Panc1 (cell line): ENCODE results near the gene CACTIN. TPM values are rescaled to one million over a fixed set of nuclear protein-coding genes. Genes with fewer than 3 reads are reported as not detected.
"Not testable (repeated sequence)": the region's sequence is repeated elsewhere in the genome, so short reads cannot be mapped to it uniquely, and the experiment has no call there.

ENCODE experiments used
- ATAC-seq: fragments of 200-7000 bp; cut with Tn5 transposase; 2 replicates; pipeline ENCODE4 v1.9.1; 2020; ENCODE audit warnings: mild to moderate bottlenecking, moderate library complexity
- BruUV-seq: library from RNA; stranded (reverse); fragments of 400-500 nt; replicated peaks from 2 replicates; lab custom pipeline; 2021; lab: Mats Ljungman, UMichigan
- CTCF ChIA-PET: fragments of 300-600 bp; sonication (Branson Sonifier 250); formaldehyde crosslinking; loops from one replicate; lab custom pipeline; 2022; ENCODE audit warnings: antibody characterized with exemption; lab: Charles Lee
- POLR2A ChIA-PET: fragments of 300-600 bp; sonication (Branson Sonifier 250); formaldehyde crosslinking; loops from one replicate; lab custom pipeline; 2022; ENCODE audit warnings: antibody characterized with exemption; lab: Charles Lee
- DNase-seq: peaks from one replicate; pipeline ENCODE4 v3.0.0-alpha.2; 2010; ENCODE audit warnings: low read depth, low spot score
- H3K27ac ChIP-seq: 2 replicates; pipeline ENCODE4 v1.5.1; 2011; ENCODE audit warnings: mild to moderate bottlenecking, low read length, inconsistent platforms
- H3K27me3 ChIP-seq: fragments of 200-500 bp; sonication (Bioruptor generic); 2 replicates; pipeline ENCODE4 v1.6.0; 2014; ENCODE audit warnings: low read length, inconsistent platforms; ENCODE audit not compliant: control insufficient read depth, insufficient read depth
- H3K36me3 ChIP-seq: fragments of 200-500 bp; sonication (Bioruptor generic); 2 replicates; pipeline ENCODE4 v1.5.1; 2014; ENCODE audit warnings: inconsistent platforms, mild to moderate bottlenecking, low read length, moderate library complexity; ENCODE audit not compliant: control insufficient read depth, insufficient read depth
- H3K4me1 ChIP-seq: 2 replicates; pipeline ENCODE4 v1.5.1; 2011; ENCODE audit warnings: inconsistent platforms, mild to moderate bottlenecking, low read length, moderate library complexity; ENCODE audit not compliant: control insufficient read depth, insufficient read depth
- H3K4me3 ChIP-seq, 2 experiments: 2 replicates each; pipeline ENCODE4 v1.5.1; 2011 to 2012; ENCODE audit warnings: low read depth in 2 of 2, low read length in 2 of 2, mild to moderate bottlenecking in 2 of 2, inconsistent platforms in 1 of 2, moderate library complexity in 1 of 2
- H3K9me3 ChIP-seq: fragments of 200-500 bp; sonication (Bioruptor generic); 2 replicates; pipeline ENCODE4 v1.5.1; 2014; ENCODE audit warnings: low read depth, mild to moderate bottlenecking, inconsistent platforms, low read length, moderate library complexity; ENCODE audit not compliant: control insufficient read depth, insufficient read depth
- POLR2AphosphoS5 ChIP-seq: IDR thresholded peaks from 2 replicates; pipeline ENCODE4 v1.6.1; 2012; ENCODE audit warnings: mild to moderate bottlenecking, low read depth, low read length, moderate library complexity
- SIN3A ChIP-seq: IDR thresholded peaks from 2 replicates; pipeline ENCODE4 v1.6.1; 2012; ENCODE audit warnings: low read depth, mild to moderate bottlenecking, low read length, moderate library complexity, borderline replicate concordance; ENCODE audit not compliant: insufficient read depth
- TCF7L2 ChIP-seq: IDR thresholded peaks from 2 replicates; pipeline ENCODE4 v1.6.1; 2011; ENCODE audit warnings: mild to moderate bottlenecking, low read depth, low read length, inconsistent platforms
- in situ Hi-C: cut with HindIII; loops from 2 replicates; pipeline ENCODE4 v1.10.0; 2016; ENCODE audit warnings: low sequenced_read_pairs, low pct_unique_long_range_greater_than_20kb
- intact Hi-C: fragments of 100-400 bp; cut with micrococcal nuclease; formaldehyde crosslinking; loops from one replicate; pipeline ENCODE4 v1.10.0; 2022; ENCODE audit not compliant: unreplicated experiment
- total RNA-seq: library from RNA; stranded (reverse); gene quantifications from one replicate; pipeline ENCODE4 v1.2.1, GENCODE V29; 2021; ENCODE audit not compliant: unreplicated experiment
- TF ChIP-seq, protein P1 (sequence below): fragments of 450-650 bp; IDR thresholded peaks from 2 replicates; pipeline ENCODE4 v1.5.1; 2017; ENCODE audit warnings: mild to moderate bottlenecking
- TF ChIP-seq, protein P2 (sequence below), 2 experiments: IDR thresholded peaks; 2 replicates each; pipeline ENCODE4 v1.6.1; 2011 to 2012; ENCODE audit warnings: low read depth in 2 of 2, control low read depth in 1 of 2, low read length in 1 of 2, mild to moderate bottlenecking in 1 of 2, moderate library complexity in 1 of 2; ENCODE audit not compliant: insufficient read depth in 1 of 2

Gene CACTIN
- total RNA-seq, 1 experiment from 2014 or later, result 25.2 TPM

DNA sequence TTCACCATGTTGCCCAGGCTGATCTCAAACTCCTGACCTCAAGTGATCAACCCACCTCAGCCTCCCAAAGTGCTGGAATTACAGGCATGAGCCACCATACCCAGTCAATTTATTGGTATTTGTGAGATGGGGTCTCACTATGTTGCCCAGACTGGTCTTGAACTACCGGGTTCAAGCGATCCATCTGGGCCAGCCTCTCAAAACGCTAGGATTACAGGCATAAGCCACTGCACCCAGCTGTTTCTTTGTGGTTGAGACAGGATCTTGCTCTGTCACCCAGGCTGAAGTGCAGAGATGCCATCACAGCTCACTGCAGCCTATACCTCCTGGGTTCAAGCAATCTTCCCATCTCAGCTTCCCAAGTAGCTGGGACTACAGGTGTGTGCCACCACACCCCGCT lies 44.8 kb downstream of the CACTIN start:
- CTCF ChIA-PET, H3K27me3 ChIP-seq, in situ Hi-C loops, DNase-seq, H3K27ac ChIP-seq, H3K4me3 ChIP-seq, H3K9me3 ChIP-seq, BruUV-seq, H3K4me1 ChIP-seq, ATAC-seq, intact Hi-C loops, H3K36me3 ChIP-seq: not testable (repeated sequence)
- POLR2A ChIA-PET, result interaction anchor here (0.6 kb wide), 1 partner anchor 137 kb away, joined by 4 read pairs; no protein-coding TSS in a partner anchor

DNA sequence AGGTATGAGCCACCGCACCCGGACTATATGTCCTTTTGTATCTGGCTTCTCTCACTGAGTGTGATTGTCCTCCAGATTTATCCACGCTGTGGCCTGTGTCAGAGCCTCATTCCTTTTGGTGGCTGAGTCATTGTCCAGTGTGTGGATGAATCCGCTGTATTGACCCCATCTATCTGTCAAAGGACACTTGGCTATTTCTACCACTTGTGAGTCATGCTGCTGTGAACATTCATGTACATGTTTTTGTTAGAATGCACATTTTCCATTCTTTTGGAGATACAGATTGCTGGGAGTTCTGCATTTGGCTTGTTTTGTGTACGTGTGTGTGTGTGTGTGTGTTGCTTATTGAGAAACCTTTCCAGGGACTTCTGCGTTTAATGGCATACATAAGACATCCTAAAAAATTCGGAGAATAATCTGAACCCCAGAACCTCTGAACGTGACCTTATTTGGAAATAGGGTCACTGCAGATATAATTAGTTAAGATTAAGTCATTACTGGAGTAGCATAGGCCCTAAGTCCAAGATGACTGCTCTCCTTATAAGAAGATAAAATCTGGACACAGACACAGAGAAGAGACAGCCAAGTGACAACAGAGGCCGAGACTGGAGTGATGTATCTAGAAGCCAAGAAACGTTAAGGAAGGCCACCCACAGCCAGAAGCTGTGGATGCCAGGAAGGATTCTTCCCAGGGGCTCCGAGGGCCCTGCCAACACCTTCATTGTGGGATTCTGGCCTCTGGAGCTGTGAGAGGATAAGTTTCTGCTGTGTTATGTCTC lies 46.2 kb downstream of the CACTIN start:
- no peaks in the 10 kb centered on the region for H3K27me3 ChIP-seq
- in situ Hi-C loops, result no loop called here
- H3K36me3 ChIP-seq, result no peaks in the 10 kb centered on the region
- no TSS peak for BruUV-seq
- TF ChIP-seq, protein P1, sequence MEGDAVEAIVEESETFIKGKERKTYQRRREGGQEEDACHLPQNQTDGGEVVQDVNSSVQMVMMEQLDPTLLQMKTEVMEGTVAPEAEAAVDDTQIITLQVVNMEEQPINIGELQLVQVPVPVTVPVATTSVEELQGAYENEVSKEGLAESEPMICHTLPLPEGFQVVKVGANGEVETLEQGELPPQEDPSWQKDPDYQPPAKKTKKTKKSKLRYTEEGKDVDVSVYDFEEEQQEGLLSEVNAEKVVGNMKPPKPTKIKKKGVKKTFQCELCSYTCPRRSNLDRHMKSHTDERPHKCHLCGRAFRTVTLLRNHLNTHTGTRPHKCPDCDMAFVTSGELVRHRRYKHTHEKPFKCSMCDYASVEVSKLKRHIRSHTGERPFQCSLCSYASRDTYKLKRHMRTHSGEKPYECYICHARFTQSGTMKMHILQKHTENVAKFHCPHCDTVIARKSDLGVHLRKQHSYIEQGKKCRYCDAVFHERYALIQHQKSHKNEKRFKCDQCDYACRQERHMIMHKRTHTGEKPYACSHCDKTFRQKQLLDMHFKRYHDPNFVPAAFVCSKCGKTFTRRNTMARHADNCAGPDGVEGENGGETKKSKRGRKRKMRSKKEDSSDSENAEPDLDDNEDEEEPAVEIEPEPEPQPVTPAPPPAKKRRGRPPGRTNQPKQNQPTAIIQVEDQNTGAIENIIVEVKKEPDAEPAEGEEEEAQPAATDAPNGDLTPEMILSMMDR, result no peak
- H3K9me3 ChIP-seq, result no peaks in the 10 kb centered on the region
- ChIA-PET POLR2A (no interaction called here), CTCF (interaction anchor here (0.8 kb wide), 1 partner anchor 10 kb away, joined by 5 read pairs; no protein-coding TSS in a partner anchor)
- no peak for ATAC-seq
- intact Hi-C loops, result no loop called here
- H3K4me1 ChIP-seq, result no peaks in the 10 kb centered on the region
- H3K4me3 ChIP-seq, result no peak overlapping the region
- DNase-seq, result no peak
- no peak overlapping the region for H3K27ac ChIP-seq

DNA sequence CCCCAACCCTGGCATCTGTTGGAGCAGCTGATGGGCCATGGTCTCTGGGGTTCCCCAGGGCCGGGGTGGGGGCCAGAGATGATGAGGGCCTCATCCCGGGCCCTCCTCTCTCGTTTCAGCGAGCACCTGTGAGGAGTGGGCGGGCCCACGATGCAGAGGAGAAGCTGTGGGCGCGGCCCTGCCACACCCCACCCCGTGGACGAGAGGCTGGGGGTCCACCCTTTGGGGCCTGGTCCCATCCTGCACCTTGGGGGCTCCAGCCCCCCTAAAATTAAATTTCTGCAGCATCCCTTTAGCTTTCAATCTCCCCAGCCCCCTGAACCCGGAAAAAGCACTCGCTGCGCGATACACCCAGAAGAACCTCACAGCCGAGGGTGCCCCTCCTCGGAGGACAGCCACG lies 48.2 kb downstream of the CACTIN start:
- no peak overlapping the region for H3K27ac ChIP-seq
- BruUV-seq, result TSS peak; percentile 52
- ATAC-seq (no peak), DNase-seq (no peak)
- H3K4me1 ChIP-seq, result no peaks in the 10 kb centered on the region
- H3K36me3 ChIP-seq, result peaks cover 2% of the 10 kb centered on the region; the same call in 1 of the 2 replicates
- H3K4me3 ChIP-seq, result no peak overlapping the region
- ChIA-PET POLR2A (interaction anchor here (0.5 kb wide), 1 partner anchor 72 kb away, joined by 8 read pairs; no protein-coding TSS in a partner anchor), CTCF (no interaction called here)
- in situ Hi-C loops (no loop called here), intact Hi-C loops (no loop called here)
- H3K9me3 ChIP-seq, result no peaks in the 10 kb centered on the region
- TF ChIP-seq, protein P2, sequence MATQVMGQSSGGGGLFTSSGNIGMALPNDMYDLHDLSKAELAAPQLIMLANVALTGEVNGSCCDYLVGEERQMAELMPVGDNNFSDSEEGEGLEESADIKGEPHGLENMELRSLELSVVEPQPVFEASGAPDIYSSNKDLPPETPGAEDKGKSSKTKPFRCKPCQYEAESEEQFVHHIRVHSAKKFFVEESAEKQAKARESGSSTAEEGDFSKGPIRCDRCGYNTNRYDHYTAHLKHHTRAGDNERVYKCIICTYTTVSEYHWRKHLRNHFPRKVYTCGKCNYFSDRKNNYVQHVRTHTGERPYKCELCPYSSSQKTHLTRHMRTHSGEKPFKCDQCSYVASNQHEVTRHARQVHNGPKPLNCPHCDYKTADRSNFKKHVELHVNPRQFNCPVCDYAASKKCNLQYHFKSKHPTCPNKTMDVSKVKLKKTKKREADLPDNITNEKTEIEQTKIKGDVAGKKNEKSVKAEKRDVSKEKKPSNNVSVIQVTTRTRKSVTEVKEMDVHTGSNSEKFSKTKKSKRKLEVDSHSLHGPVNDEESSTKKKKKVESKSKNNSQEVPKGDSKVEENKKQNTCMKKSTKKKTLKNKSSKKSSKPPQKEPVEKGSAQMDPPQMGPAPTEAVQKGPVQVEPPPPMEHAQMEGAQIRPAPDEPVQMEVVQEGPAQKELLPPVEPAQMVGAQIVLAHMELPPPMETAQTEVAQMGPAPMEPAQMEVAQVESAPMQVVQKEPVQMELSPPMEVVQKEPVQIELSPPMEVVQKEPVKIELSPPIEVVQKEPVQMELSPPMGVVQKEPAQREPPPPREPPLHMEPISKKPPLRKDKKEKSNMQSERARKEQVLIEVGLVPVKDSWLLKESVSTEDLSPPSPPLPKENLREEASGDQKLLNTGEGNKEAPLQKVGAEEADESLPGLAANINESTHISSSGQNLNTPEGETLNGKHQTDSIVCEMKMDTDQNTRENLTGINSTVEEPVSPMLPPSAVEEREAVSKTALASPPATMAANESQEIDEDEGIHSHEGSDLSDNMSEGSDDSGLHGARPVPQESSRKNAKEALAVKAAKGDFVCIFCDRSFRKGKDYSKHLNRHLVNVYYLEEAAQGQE (IDR thresholded peaks at IDR 0.05; ENCODE audit: insufficient read depth in 1 of 2, low read depth in 2 of 2, low read length in 1 of 2), result no peak
- TF ChIP-seq TCF7L2, result no peak
- TF ChIP-seq SIN3A, result no peak
- TF ChIP-seq, protein P1, result no peak
- no peak for TF ChIP-seq POLR2AphosphoS5
- no peaks in the 10 kb centered on the region for H3K27me3 ChIP-seq
